HepG2 (cell line): ENCODE results near the gene PFN1. TPM values are rescaled to one million over a fixed set of nuclear protein-coding genes. Genes with fewer than 3 reads are reported as not detected.

Source experiments
- ATRX ChIP-seq: sonication (generic); formaldehyde crosslinking; IDR thresholded peaks from 2 replicates; pipeline ENCODE4 v1.4.0; 2020; ENCODE audit warnings: missing genetic modification reagents, borderline replicate concordance
- CCDC6 ChIP-seq: sonication (generic); formaldehyde crosslinking; IDR thresholded peaks from 2 replicates; pipeline ENCODE4 v1.8.1; 2022; ENCODE audit warnings: mild to moderate bottlenecking, missing genetic modification reagents, moderate library complexity
- FOXC1 ChIP-seq: sonication (generic); formaldehyde crosslinking; IDR thresholded peaks from 2 replicates; pipeline ENCODE4 v1.8.0; 2022; ENCODE audit warnings: mild to moderate bottlenecking, missing genetic modification reagents, borderline replicate concordance
- FOXK1 ChIP-seq: sonication (generic); formaldehyde crosslinking; IDR thresholded peaks from 2 replicates; pipeline ENCODE4 v1.4.0; 2020; ENCODE audit warnings: low read depth, missing genetic modification reagents, borderline replicate concordance
- HMG20A ChIP-seq: IDR thresholded peaks from 2 replicates; pipeline ENCODE4 v1.6.1; 2016; ENCODE audit warnings: borderline replicate concordance
- HNRNPLL ChIP-seq: fragments of 200-400 bp; formaldehyde crosslinking; IDR thresholded peaks from 2 replicates; pipeline ENCODE4 v1.6.1; 2017; ENCODE audit warnings: mild to moderate bottlenecking, low read depth, low read length; ENCODE audit not compliant: poor library complexity, severe bottlenecking
- MBD4 ChIP-seq: IDR thresholded peaks from 2 replicates; pipeline ENCODE4 v1.6.1; 2012; ENCODE audit warnings: low read length, inconsistent platforms, borderline replicate concordance
- MED8 ChIP-seq: sonication (generic); formaldehyde crosslinking; IDR thresholded peaks from 2 replicates; pipeline ENCODE4 v1.8.1; 2023; ENCODE audit warnings: mild to moderate bottlenecking, missing genetic modification reagents; ENCODE audit not compliant: insufficient replicate concordance
- MLX ChIP-seq: IDR thresholded peaks from 2 replicates; pipeline ENCODE4 v1.6.1; 2016
- NR1H2 ChIP-seq: sonication (generic); formaldehyde crosslinking; IDR thresholded peaks from 2 replicates; pipeline ENCODE4 v1.8.1; 2022; ENCODE audit warnings: low read depth, missing genetic modification reagents, borderline replicate concordance
- POLR2G ChIP-seq: fragments of 200-400 bp; formaldehyde crosslinking; IDR thresholded peaks from 2 replicates; pipeline ENCODE4 v1.6.1; 2018; ENCODE audit warnings: mild to moderate bottlenecking, low read depth, low read length, moderate library complexity
- RCOR2 ChIP-seq: IDR thresholded peaks from 2 replicates; pipeline ENCODE4 v1.6.1; 2016; ENCODE audit warnings: missing biosample characterization, missing genetic modification reagents
- REPIN1 ChIP-seq: sonication (generic); formaldehyde crosslinking; IDR thresholded peaks from 2 replicates; pipeline ENCODE4 v1.8.0; 2022; ENCODE audit warnings: missing genetic modification reagents, low read depth, mild to moderate bottlenecking, borderline replicate concordance
- SIN3B ChIP-seq: fragments of 150-350 bp; IDR thresholded peaks from 2 replicates; pipeline ENCODE4 v1.6.1; 2014; ENCODE audit warnings: low read length
- SKI ChIP-seq: fragments of 450-650 bp; IDR thresholded peaks from one replicate; pipeline ENCODE4 v1.6.1; 2018; ENCODE audit warnings: mild to moderate bottlenecking; ENCODE audit not compliant: partially characterized antibody
- SRSF1 ChIP-seq: fragments of 200-400 bp; formaldehyde crosslinking; optimal IDR thresholded peaks from 2 replicates; pipeline ENCODE3; 2017; ENCODE audit warnings: mild to moderate bottlenecking, low read depth, low read length, moderate library complexity
- TEF ChIP-seq: sonication (generic); formaldehyde crosslinking; IDR thresholded peaks from 2 replicates; pipeline ENCODE4 v1.5.0; 2020; ENCODE audit warnings: missing genetic modification reagents
- U2AF1 ChIP-seq: fragments of 200-400 bp; formaldehyde crosslinking; optimal IDR thresholded peaks from 2 replicates; pipeline ENCODE3; 2017; ENCODE audit warnings: mild to moderate bottlenecking, low read depth, low read length
- ZBTB1 ChIP-seq: sonication (generic); formaldehyde crosslinking; IDR thresholded peaks from 2 replicates; pipeline ENCODE4 v1.4.0; 2020; ENCODE audit warnings: missing genetic modification reagents, borderline replicate concordance
- ZNF3 ChIP-seq: IDR thresholded peaks from 2 replicates; pipeline ENCODE4 v1.7.0; 2017; ENCODE audit warnings: inconsistent platforms
- ZNF317 ChIP-seq: sonication (generic); formaldehyde crosslinking; IDR thresholded peaks from 2 replicates; pipeline ENCODE4 v1.5.0; 2020; ENCODE audit warnings: mild to moderate bottlenecking, missing genetic modification reagents
- ZNF343 ChIP-seq: sonication (generic); formaldehyde crosslinking; IDR thresholded peaks from 2 replicates; pipeline ENCODE4 v1.4.0; 2020; ENCODE audit warnings: mild to moderate bottlenecking, missing genetic modification reagents
- ZNF431 ChIP-seq: sonication (generic); formaldehyde crosslinking; IDR thresholded peaks from 2 replicates; pipeline ENCODE4 v1.9.0; 2022; ENCODE audit warnings: missing genetic modification reagents, low read depth, mild to moderate bottlenecking, borderline replicate concordance
- ZNF496 ChIP-seq: sonication (generic); formaldehyde crosslinking; IDR thresholded peaks from 2 replicates; pipeline ENCODE4 v1.8.1; 2023; ENCODE audit warnings: mild to moderate bottlenecking, moderate library complexity, missing genetic modification reagents; ENCODE audit not compliant: insufficient replicate concordance
- ZNF773 ChIP-seq: sonication (generic); formaldehyde crosslinking; IDR thresholded peaks from 2 replicates; pipeline ENCODE4 v1.4.0; 2020; ENCODE audit warnings: missing genetic modification reagents, borderline replicate concordance
- ZSCAN22 ChIP-seq: sonication (generic); formaldehyde crosslinking; IDR thresholded peaks from 2 replicates; pipeline ENCODE4 v1.4.0; 2020; ENCODE audit warnings: mild to moderate bottlenecking, missing genetic modification reagents
- polyA plus RNA-seq, 8 experiments: library from polyadenylated mRNA; depleted of rRNA in 3 of 8; stranded (reverse) in 7 of 8; unstranded in 1 of 8; fragments of >200 nt; fragmentation: Illumina TruSeq in 4 of 8; extraction: Trizol in 4 of 8; gene quantifications; 2 replicates each; pipeline versions ENCODE4 v1.2.1 to v1.2.3, GENCODE V29; 2011 to 2016; ENCODE audit warnings: low read depth in 4 of 8, missing spikeins in 1 of 8, mixed read lengths in 1 of 8; ENCODE audit not compliant: insufficient read depth in 1 of 8
- total RNA-seq, 5 experiments: library from RNA; depleted of rRNA; stranded (reverse); fragments of >200 nt; fragmentation: Illumina TruSeq; extraction: Trizol; gene quantifications; 2 replicates each; pipeline ENCODE4 v1.2.3, GENCODE V29; 2016; ENCODE audit warnings: low read depth in 1 of 5
- TF ChIP-seq, protein P1 (sequence below): sonication (generic); formaldehyde crosslinking; IDR thresholded peaks from 2 replicates; pipeline ENCODE4 v1.8.0; 2022; ENCODE audit warnings: mild to moderate bottlenecking, missing genetic modification reagents, moderate library complexity

PFN1 gene
- total and polyA plus RNA-seq, 2 of the 13 experiments (the other 11 are each of a cell fraction or from before 2014, with no cell fraction given): 494 to 613 TPM

DNA sequence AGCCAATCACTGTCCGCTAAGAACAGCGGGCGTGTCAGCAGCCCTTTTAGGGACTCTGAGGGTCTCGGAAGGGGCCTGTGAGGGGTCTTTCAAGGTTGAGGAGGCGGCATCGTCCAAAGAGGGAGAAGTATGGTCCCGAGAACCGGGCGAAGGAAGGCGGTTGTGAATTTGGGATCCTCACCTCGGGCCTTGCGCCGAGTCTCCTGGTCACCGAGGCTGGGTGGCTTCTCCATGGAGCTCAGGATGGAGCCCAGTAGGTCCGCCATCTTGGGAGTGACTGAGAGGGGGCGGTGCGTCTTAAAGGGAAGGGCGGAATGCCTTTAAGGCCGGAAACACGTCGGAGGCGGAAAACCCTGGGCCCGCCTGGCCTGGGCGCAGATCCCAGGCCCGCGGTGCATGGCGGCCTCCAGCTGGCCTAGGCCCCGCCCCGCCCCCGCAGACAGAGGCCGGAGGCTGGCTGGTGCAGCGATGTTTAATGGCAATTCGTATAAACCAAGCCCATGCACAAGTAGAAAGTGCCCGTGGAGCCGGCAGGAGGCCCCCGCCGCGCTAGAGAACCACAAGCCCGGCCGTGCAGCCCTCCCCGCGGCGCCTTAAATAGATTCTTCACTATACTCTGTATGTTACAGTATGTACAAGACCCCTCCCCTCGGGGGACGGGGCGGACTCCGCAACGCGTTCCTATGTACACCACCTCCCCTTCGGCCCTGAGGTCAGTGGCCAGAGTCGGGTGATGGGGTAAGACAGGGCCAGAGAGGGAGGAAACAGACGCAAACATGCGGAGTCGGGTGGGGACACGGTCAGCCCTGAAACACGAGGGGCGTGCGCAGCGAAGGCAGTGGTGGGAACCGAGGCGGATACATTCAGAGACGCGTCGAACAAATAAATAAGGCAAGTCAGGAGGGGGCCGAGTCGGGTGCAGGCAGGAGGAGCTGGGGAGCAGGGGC is 19.5 kb upstream of the PFN1 start, which contains the start of gene SPAG7 (continued):
- TF ChIP-seq ZBTB1 (CRISPR knock-in tag) (no peak), FOXC1 (CRISPR knock-in tag) (peak; percentile 87; the same call in 1 of the 2 replicates), SRSF1 (peak; percentile 32), MLX (CRISPR knock-in tag) (0 out of 2 replicates have a peak, but pooled peaks have one; percentile 10), ZNF496 (CRISPR knock-in tag) (no peak), ZNF343 (no peak; the same call in 1 of the 2 replicates), CCDC6 (CRISPR knock-in tag) (0 out of 2 replicates have a peak, but pooled peaks have one; percentile 36), SIN3B (no peak), NR1H2 (CRISPR knock-in tag) (no peak), TEF (CRISPR knock-in tag) (no peak), POLR2G (peak; percentile 85), ZNF431 (no peak), ZNF3 (CRISPR knock-in tag) (no peak), ZNF773 (CRISPR knock-in tag) (no peak), RCOR2 (CRISPR knock-in tag) (no peak), ATRX (CRISPR knock-in tag) (no peak), ZSCAN22 (no peak), HNRNPLL (no peak), MED8 (peak; percentile 58), SKI (no peak), MBD4 (no peak), ZNF317 (CRISPR knock-in tag) (no peak), HMG20A (CRISPR knock-in tag) (no peak; the same call in 1 of the 2 replicates), REPIN1 (CRISPR knock-in tag) (peak; percentile 69), FOXK1 (CRISPR knock-in tag) (0 out of 2 replicates have a peak, but pooled peaks have one; percentile 22), U2AF1 (peak; percentile 40)
- TF ChIP-seq, protein P1, sequence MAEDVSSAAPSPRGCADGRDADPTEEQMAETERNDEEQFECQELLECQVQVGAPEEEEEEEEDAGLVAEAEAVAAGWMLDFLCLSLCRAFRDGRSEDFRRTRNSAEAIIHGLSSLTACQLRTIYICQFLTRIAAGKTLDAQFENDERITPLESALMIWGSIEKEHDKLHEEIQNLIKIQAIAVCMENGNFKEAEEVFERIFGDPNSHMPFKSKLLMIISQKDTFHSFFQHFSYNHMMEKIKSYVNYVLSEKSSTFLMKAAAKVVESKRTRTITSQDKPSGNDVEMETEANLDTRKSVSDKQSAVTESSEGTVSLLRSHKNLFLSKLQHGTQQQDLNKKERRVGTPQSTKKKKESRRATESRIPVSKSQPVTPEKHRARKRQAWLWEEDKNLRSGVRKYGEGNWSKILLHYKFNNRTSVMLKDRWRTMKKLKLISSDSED (CRISPR knock-in tag): peak; percentile 79; the same call in 1 of the 2 replicates
